Gastrocnemius medialis (tissue), 4 donors: ENCODE measurements around the gene CEACAM19. TPM values are rescaled to one million over a fixed set of nuclear protein-coding genes. Genes with fewer than 3 reads are reported as not detected.

ENCODE experiments used
- ATAC-seq, 2 donors: fragments of 150-250 bp; one replicate each; pipeline ENCODE4 v1.9.1; 2016
- DNase-seq, 2 donors: peaks; one replicate each; pipeline ENCODE4 v3.0.0-alpha.2; 2019
- H3K27ac ChIP-seq, 4 donors: fragments of 200-600 bp; sonication (generic); 1 replicate in 1 of 4; 2 replicates in 3 of 4; pipeline ENCODE4 v1.5.1; 2016 to 2018; ENCODE audit warnings: mild to moderate bottlenecking in 2 of 4, moderate library complexity in 1 of 4
- H3K27me3 ChIP-seq, 3 donors: fragments of 200-600 bp; sonication (generic) in 2 of 3; 1 replicate in 1 of 3; 2 replicates in 2 of 3; pipeline versions ENCODE4 v1.5.1 to v1.6.0; 2016 to 2019; ENCODE audit warnings: mild to moderate bottlenecking in 1 of 3, moderate library complexity in 1 of 3
- H3K36me3 ChIP-seq, 2 donors: fragments of 200-600 bp; sonication (generic) in 1 of 2; one replicate each; pipeline ENCODE4 v1.5.1; 2017 to 2018
- H3K4me1 ChIP-seq, 2 donors: fragments of 200-600 bp; sonication (generic) in 1 of 2; one replicate each; pipeline ENCODE4 v1.5.1; 2016 to 2017; ENCODE audit warnings: mild to moderate bottlenecking in 2 of 2
- H3K4me3 ChIP-seq, 4 donors: fragments of 200-600 bp; sonication (generic) in 3 of 4; 1 replicate in 1 of 4; 2 replicates in 3 of 4; pipeline ENCODE4 v1.5.1; 2016 to 2019; ENCODE audit warnings: mild to moderate bottlenecking in 2 of 4
- H3K9me3 ChIP-seq, 3 donors: fragments of 200-600 bp; sonication (generic) in 2 of 3; 1 replicate in 1 of 3; 2 replicates in 2 of 3; pipeline ENCODE4 v1.5.1; 2016 to 2019
- CTCF ChIP-seq, 5 experiments: fragments of 450-650 bp in 3 of 5; fragments of 200-600 bp in 2 of 5; sonication (generic) in 2 of 5; IDR thresholded peaks in 4 of 5; conservative IDR thresholded peaks in 1 of 5; 1 replicate in 4 of 5; 2 replicates in 1 of 5; pipeline ENCODE4 v1.5.1; 2016 to 2019; ENCODE audit warnings: antibody characterized with exemption in 5 of 5, mild to moderate bottlenecking in 3 of 5, moderate library complexity in 3 of 5
- POLR2A ChIP-seq, 2 donors: fragments of 450-650 bp; IDR thresholded peaks; one replicate each; pipeline ENCODE4 v1.6.1; 2017; ENCODE audit warnings: antibody characterized with exemption in 2 of 2, mild to moderate bottlenecking in 2 of 2, moderate library complexity in 2 of 2
- in situ Hi-C, 4 donors: fragments of 200-750 bp; cut with MboI; loops; one replicate each; pipeline versions ENCODE4 v1.15.0 to v1.8.0; 2017; ENCODE audit warnings: low sequenced_read_pairs in 4 of 4
- intact Hi-C: fragments of 100-400 bp; cut with DNase I; formaldehyde crosslinking; loops from one replicate; pipeline ENCODE4 v1.15.1; 2023; ENCODE audit warnings: low total_unique reads
- total RNA-seq, 4 donors: library from RNA; depleted of rRNA; stranded (reverse); fragments of >200 nt; gene quantifications; one replicate each; pipeline versions ENCODE4 v1.1.0 to v1.2.3, GENCODE V29; 2016

CEACAM19 gene
- total RNA-seq, 4 donors from 2014 or later: 2.0 to 8.5 (median 3.7) TPM

GRCh38 chr19:44677019-44677811 lies 5.9 kb downstream of the CEACAM19 start:
- H3K4me1 ChIP-seq: no peaks in the 10 kb centered on the region
- intact Hi-C loops: no loop called here
- in situ Hi-C loops: no loop called here
- H3K4me3 ChIP-seq: no peak overlapping the region
- ATAC-seq (no peak), DNase-seq (no peak)
- no peaks in the 10 kb centered on the region for H3K9me3 ChIP-seq
- TF ChIP-seq POLR2A (IDR thresholded peaks at IDR 0.05): no peak
- no peak for TF ChIP-seq CTCF (IDR thresholded peaks at IDR 0.05 in 4 of 5, conservative IDR thresholded peaks at IDR 0.05 in 1 of 5)
- no peaks in the 10 kb centered on the region for H3K27me3 ChIP-seq
- no peak overlapping the region for H3K27ac ChIP-seq
- H3K36me3 ChIP-seq: peaks cover 0 to 65% of the 10 kb centered on the region in 2 donors

- ATAC-seq: no peak
- Histone ChIP-seq H3K27me3 (no peaks in the 10 kb centered on the region), H3K27ac (no peak overlapping the region), H3K9me3 (no peaks in the 10 kb centered on the region), H3K4me3 (no peak overlapping the region), H3K4me1 (no peaks in the 10 kb centered on the region), H3K36me3 (peaks cover 0 to 67% of the 10 kb centered on the region in 2 donors)
- intact Hi-C loops: no loop called here
- TF ChIP-seq CTCF (IDR thresholded peaks at IDR 0.05 in 4 of 5, conservative IDR thresholded peaks at IDR 0.05 in 1 of 5): no peak
- TF ChIP-seq POLR2A (IDR thresholded peaks at IDR 0.05): no peak
- in situ Hi-C loops: no loop called here
- DNase-seq: no peak
Measured at GRCh38 chr19:44680536-44680935, 9.3 kb downstream of the CEACAM19 start.

GRCh38 chr19:44681992-44682790 lies 10.9 kb downstream of the CEACAM19 start:
- peaks cover 0 to 54% of the 10 kb centered on the region in 2 donors for H3K36me3 ChIP-seq
- in situ Hi-C loops (no loop called here), intact Hi-C loops (no loop called here)
- no peaks in the 10 kb centered on the region for H3K4me1 ChIP-seq
- H3K27me3 ChIP-seq: no peaks in the 10 kb centered on the region
- no peak overlapping the region for H3K27ac ChIP-seq
- ATAC-seq: no peak
- no peak for TF ChIP-seq POLR2A (IDR thresholded peaks at IDR 0.05)
- no peak for TF ChIP-seq CTCF (IDR thresholded peaks at IDR 0.05 in 4 of 5, conservative IDR thresholded peaks at IDR 0.05 in 1 of 5)
- no peaks in the 10 kb centered on the region for H3K9me3 ChIP-seq
- no peak overlapping the region for H3K4me3 ChIP-seq
- DNase-seq: no peak

GRCh38 chr19:44682807-44683206 lies 11.5 kb downstream of the CEACAM19 start:
- Histone ChIP-seq H3K4me1 (no peaks in the 10 kb centered on the region), H3K4me3 (no peak overlapping the region), H3K9me3 (no peaks in the 10 kb centered on the region), H3K27me3 (no peaks in the 10 kb centered on the region), H3K36me3 (peaks cover 0 to 54% of the 10 kb centered on the region in 2 donors), H3K27ac (no peak overlapping the region)
- no peak for ATAC-seq
- in situ Hi-C loops (no loop called here), intact Hi-C loops (no loop called here)
- DNase-seq: no peak
- TF ChIP-seq POLR2A (IDR thresholded peaks at IDR 0.05): no peak
- TF ChIP-seq CTCF (IDR thresholded peaks at IDR 0.05 in 4 of 5, conservative IDR thresholded peaks at IDR 0.05 in 1 of 5): no peak
